GM12873 (cell line): ENCODE data around the gene ENPP1.

ENCODE experiments used
- CTCF ChIP-seq: IDR thresholded peaks from 2 replicates; pipeline ENCODE4 v1.5.1; 2012; ENCODE audit warnings: low read depth, mild to moderate bottlenecking, moderate library complexity, low read length, control low read depth; ENCODE audit not compliant: insufficient read depth; ENCODE audit errors: missing control alignments

ENPP1 gene

GRCh38 chr6:131894493-131895424, 86.9 kb downstream of the ENPP1 start:
- TF ChIP-seq CTCF = no peak

- TF ChIP-seq CTCF = no peak
Measured at GRCh38 chr6:131897050-131897435, 89.2 kb downstream of the ENPP1 start.

GRCh38 chr6:131897621-131898020, 89.8 kb downstream of the ENPP1 start:
- no peak for TF ChIP-seq CTCF

- no peak for TF ChIP-seq CTCF
Measured at GRCh38 chr6:131898718-131899117, 90.9 kb downstream of the ENPP1 start.

- TF ChIP-seq CTCF = no peak
Measured at GRCh38 chr6:131900231-131900630, 92.4 kb downstream of the ENPP1 start.

- peak; percentile 85 for TF ChIP-seq CTCF
Measured at GRCh38 chr6:131909408-131910218, 101.8 kb downstream of the ENPP1 start.

- no peak for TF ChIP-seq CTCF
Measured at GRCh38 chr6:131910219-131910589, 102.4 kb downstream of the ENPP1 start.
